22Rv1 (cell line): ENCODE results near the gene IL20RA.

Experiments used
- CTCF ChIP-seq: fragments of 450-650 bp; IDR thresholded peaks from 2 replicates; pipeline ENCODE4 v1.5.1; 2017; ENCODE audit warnings: mild to moderate bottlenecking
- ZFX ChIP-seq: fragments of 450-650 bp; IDR thresholded peaks from 2 replicates; pipeline ENCODE4 v1.6.1; 2017; ENCODE audit warnings: antibody characterized with exemption, borderline replicate concordance

- TF ChIP-seq CTCF, result no peak
- no peak for TF ChIP-seq ZFX
Measured at GRCh38 chr6:136983687-136984086, 61.1 kb downstream of the IL20RA start.
